Upper lobe of left lung (tissue), 6 donors: Measurements from ENCODE around the gene PTPRR. TPM values are rescaled to one million over a fixed set of nuclear protein-coding genes. Genes with fewer than 3 reads are reported as not detected.

Experiments used
- ATAC-seq, 2 donors: fragments of 200-7000 bp; cut with Tn5 transposase; one replicate each; pipeline ENCODE4 v1.9.1; 2022; ENCODE audit warnings: mild to moderate bottlenecking in 2 of 2, moderate library complexity in 2 of 2; ENCODE audit not compliant: low FRiP score in 2 of 2
- DNase-seq, 2 donors: peaks; one replicate each; pipeline ENCODE4 v3.0.0-alpha.2; 2019 to 2020
- H3K27ac ChIP-seq, 4 donors: fragments of 200-600 bp; sonication (generic); one replicate each; pipeline ENCODE4 v1.5.1; 2016 to 2019
- H3K27me3 ChIP-seq, 4 donors: fragments of 200-600 bp; sonication (generic); one replicate each; pipeline ENCODE4 v1.5.1; 2017 to 2019
- H3K36me3 ChIP-seq, 4 donors: fragments of 200-600 bp; sonication (generic); one replicate each; pipeline ENCODE4 v1.5.1; 2016 to 2019
- H3K4me1 ChIP-seq, 4 donors: fragments of 200-600 bp; sonication (generic); one replicate each; pipeline ENCODE4 v1.5.1; 2018 to 2019
- H3K4me3 ChIP-seq, 4 donors: fragments of 200-600 bp; sonication (generic); one replicate each; pipeline ENCODE4 v1.5.1; 2017 to 2019; ENCODE audit warnings: mild to moderate bottlenecking in 2 of 4, moderate library complexity in 1 of 4
- H3K9me3 ChIP-seq, 4 donors: fragments of 200-600 bp; sonication (generic); one replicate each; pipeline ENCODE4 v1.5.1; 2018 to 2019
- EP300 ChIP-seq, 4 donors: sonication (generic); formaldehyde crosslinking; IDR thresholded peaks; one replicate each; pipeline ENCODE4 v1.5.1; 2017; ENCODE audit warnings: antibody characterized with exemption in 4 of 4, control low read depth in 2 of 4
- POLR2A ChIP-seq, 4 donors: fragments of 450-650 bp; IDR thresholded peaks; one replicate each; pipeline ENCODE4 v1.5.1; 2016 to 2017; ENCODE audit warnings: antibody characterized with exemption in 4 of 4, mild to moderate bottlenecking in 2 of 4
- POLR2AphosphoS5 ChIP-seq, 2 donors: sonication (generic); formaldehyde crosslinking; IDR thresholded peaks; one replicate each; pipeline ENCODE4 v1.5.1; 2017; ENCODE audit warnings: antibody characterized with exemption in 2 of 2
- WGBS, 2 donors: methylation state at CpG; one replicate each; pipeline ENCODE4 v1.1.5; 2017 to 2018; 5-methylcytosine and 5-hydroxymethylcytosine counted together
- total RNA-seq, 6 donors: library from RNA; depleted of rRNA in 4 of 6; stranded (reverse); fragments of >200 nt in 4 of 6; gene quantifications; one replicate each; pipeline versions ENCODE4 v1.1.0 to v1.2.1, GENCODE V29; 2016 to 2021
- TF ChIP-seq, protein P1 (sequence below), 6 experiments: fragments of 450-650 bp in 4 of 6; fragments of 200-600 bp in 2 of 6; sonication (generic) in 2 of 6; IDR thresholded peaks; one replicate each; pipeline ENCODE4 v1.5.1; 2016 to 2019; ENCODE audit warnings: antibody characterized with exemption in 6 of 6
- donor health status: DM: no; HTN: no; CAD: no; lungs with moderate emphysema.
- donor health status: DM: no; HTN: yes; CAD: no; lungs with severe emphysema.

Gene PTPRR
- total RNA-seq, 6 donors from 2014 or later = 0.30 to 2.7 (median 0.79) TPM; not detected in 1

DNA sequence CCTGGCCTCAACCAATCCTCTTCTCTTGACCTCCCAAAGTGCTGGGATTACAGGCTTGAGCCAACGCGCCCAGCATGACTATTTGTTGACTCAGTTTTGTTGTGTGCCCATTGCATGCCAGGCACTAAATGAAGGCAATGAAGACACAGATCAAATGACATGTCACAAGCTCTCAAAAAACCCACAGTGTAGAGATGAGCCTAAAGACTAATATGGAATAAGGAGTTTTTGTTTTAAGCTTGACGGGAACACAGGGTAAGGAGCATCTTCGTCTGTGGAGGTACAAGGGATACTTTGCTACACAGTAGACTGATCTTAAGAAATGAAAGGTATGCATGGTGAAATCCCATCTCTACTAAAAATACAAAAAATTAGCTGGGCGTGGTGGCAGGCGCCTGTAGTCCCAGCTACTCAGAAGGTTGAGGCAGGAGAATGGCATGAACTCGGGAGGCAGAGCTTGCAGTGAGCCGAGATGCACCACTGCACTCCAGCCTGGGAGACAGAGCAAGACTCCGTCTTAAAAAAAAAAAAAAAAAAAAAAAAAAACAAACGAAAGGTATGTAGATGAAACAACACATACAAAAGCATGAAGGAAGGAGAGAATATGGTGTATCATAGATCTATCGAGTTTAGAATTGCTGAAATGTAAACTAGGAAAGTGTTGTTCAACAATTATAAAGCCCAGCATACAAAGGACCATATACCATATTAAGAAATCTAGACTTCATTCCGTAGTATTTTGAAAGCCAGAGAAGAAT lies 161.2 kb downstream of the PTPRR start:
- no peak for DNase-seq
- 90 to 94% methylated on average over 12 of the region's 12 CpGs for WGBS, 2 donors
- no peaks in the 10 kb centered on the region for H3K4me1 ChIP-seq
- H3K27me3 ChIP-seq = no peaks in the 10 kb centered on the region
- H3K36me3 ChIP-seq = no peaks in the 10 kb centered on the region
- ATAC-seq = no peak
- H3K27ac ChIP-seq = no peak overlapping the region
- no peak overlapping the region for H3K4me3 ChIP-seq
- TF ChIP-seq, protein P1, sequence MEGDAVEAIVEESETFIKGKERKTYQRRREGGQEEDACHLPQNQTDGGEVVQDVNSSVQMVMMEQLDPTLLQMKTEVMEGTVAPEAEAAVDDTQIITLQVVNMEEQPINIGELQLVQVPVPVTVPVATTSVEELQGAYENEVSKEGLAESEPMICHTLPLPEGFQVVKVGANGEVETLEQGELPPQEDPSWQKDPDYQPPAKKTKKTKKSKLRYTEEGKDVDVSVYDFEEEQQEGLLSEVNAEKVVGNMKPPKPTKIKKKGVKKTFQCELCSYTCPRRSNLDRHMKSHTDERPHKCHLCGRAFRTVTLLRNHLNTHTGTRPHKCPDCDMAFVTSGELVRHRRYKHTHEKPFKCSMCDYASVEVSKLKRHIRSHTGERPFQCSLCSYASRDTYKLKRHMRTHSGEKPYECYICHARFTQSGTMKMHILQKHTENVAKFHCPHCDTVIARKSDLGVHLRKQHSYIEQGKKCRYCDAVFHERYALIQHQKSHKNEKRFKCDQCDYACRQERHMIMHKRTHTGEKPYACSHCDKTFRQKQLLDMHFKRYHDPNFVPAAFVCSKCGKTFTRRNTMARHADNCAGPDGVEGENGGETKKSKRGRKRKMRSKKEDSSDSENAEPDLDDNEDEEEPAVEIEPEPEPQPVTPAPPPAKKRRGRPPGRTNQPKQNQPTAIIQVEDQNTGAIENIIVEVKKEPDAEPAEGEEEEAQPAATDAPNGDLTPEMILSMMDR (IDR thresholded peaks at IDR 0.05) = no peak
- TF ChIP-seq POLR2AphosphoS5 (IDR thresholded peaks at IDR 0.05) (no peak), POLR2A (IDR thresholded peaks at IDR 0.05) (no peak), EP300 (IDR thresholded peaks at IDR 0.05) (no peak)
- no peaks in the 10 kb centered on the region for H3K9me3 ChIP-seq

DNA sequence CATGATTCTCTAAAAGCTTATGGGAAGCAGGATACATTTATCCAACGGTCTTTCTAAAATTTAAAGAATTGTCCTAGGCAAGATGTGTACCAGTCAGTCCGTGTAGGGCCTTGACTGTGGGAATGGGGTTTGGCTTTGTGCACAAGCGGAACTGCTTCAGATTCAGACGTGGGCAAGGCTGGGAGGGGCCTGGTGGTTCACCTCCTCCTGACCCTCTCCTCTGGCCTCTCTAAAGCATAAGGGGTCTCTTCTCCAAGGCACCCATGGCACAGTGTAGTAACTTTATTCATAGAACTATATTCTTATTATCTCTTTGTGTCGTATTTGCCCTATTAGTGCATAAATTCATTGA lies 162.1 kb downstream of the PTPRR start:
- ATAC-seq (no peak), DNase-seq (no peak)
- Histone ChIP-seq H3K27ac (no peak overlapping the region), H3K36me3 (no peaks in the 10 kb centered on the region), H3K9me3 (no peaks in the 10 kb centered on the region), H3K4me1 (no peaks in the 10 kb centered on the region), H3K4me3 (no peak overlapping the region), H3K27me3 (no peaks in the 10 kb centered on the region)
- WGBS, 2 donors = 90% methylated on average over 5 of the region's 5 CpGs
- TF ChIP-seq POLR2A (IDR thresholded peaks at IDR 0.05) (no peak), POLR2AphosphoS5 (IDR thresholded peaks at IDR 0.05) (no peak), EP300 (IDR thresholded peaks at IDR 0.05) (no peak)
- TF ChIP-seq, protein P1 (IDR thresholded peaks at IDR 0.05) = no peak

DNA sequence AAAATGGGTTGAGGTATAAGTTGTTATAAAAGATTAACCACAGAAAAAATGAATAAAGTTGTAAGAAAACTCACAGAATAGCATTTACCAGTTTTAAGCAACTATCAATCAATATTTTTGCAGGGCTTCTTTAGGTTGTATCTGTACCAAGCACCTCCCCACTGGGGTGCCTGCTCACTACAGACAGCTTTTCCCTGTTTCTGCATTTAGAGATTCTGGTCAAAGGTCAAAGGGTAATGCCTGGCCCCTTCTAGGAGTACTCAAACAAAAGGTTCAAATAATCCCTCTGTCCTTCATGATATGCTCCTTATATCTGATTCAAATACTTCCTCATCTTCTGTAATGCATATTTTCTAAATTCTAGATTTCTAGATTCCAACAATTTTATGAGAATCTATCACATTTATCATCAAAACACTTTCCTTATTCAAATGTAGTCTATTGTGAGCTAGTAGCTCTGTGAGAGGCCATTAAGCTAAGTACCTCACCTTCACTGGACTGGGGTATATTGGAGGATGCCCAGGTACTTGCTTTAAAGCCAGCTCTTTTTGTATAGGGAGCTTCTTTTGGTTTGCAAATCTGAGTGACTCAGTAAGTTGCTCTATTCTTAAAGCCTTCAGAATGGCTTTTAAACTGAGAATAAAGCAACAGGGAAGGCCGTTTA lies 162.6 kb downstream of the PTPRR start:
- DNase-seq = no peak
- no peaks in the 10 kb centered on the region for H3K36me3 ChIP-seq
- no peaks in the 10 kb centered on the region for H3K9me3 ChIP-seq
- no peak overlapping the region for H3K4me3 ChIP-seq
- WGBS, 2 donors = 85 to 92% methylated on average over 1 of the region's 1 CpG
- no peak overlapping the region for H3K27ac ChIP-seq
- H3K27me3 ChIP-seq = no peaks in the 10 kb centered on the region
- TF ChIP-seq EP300 (IDR thresholded peaks at IDR 0.05) = no peak
- TF ChIP-seq POLR2AphosphoS5 (IDR thresholded peaks at IDR 0.05) = no peak
- TF ChIP-seq POLR2A (IDR thresholded peaks at IDR 0.05) = no peak
- TF ChIP-seq, protein P1 (IDR thresholded peaks at IDR 0.05) = no peak
- ATAC-seq = no peak
- H3K4me1 ChIP-seq = no peaks in the 10 kb centered on the region

DNA sequence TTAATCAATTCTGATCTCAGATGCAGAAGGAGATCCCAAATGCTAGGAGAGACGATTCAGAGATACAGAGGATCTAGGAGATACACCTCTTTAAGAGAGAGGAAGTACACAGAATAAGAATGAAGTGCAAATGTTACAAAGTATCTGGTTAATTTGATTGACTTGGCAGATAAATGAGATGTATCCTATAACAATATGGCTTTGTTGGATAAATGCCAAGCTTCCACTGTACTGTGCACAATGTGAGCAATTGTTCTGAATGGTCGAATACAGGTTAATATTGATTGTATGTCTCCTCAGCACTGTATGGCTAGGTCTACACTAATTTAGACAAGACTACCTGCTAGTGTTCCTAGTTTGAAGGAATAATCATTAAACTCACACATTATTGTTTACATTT lies 163.7 kb downstream of the PTPRR start:
- no peaks in the 10 kb centered on the region for H3K9me3 ChIP-seq
- no peak overlapping the region for H3K27ac ChIP-seq
- TF ChIP-seq POLR2AphosphoS5 (IDR thresholded peaks at IDR 0.05) = no peak
- no peaks in the 10 kb centered on the region for H3K4me1 ChIP-seq
- DNase-seq = no peak
- H3K27me3 ChIP-seq = no peaks in the 10 kb centered on the region
- no peak overlapping the region for H3K4me3 ChIP-seq
- H3K36me3 ChIP-seq = no peaks in the 10 kb centered on the region
- 46 to 51% methylated on average over 2 of the region's 2 CpGs for WGBS, 2 donors
- no peak for ATAC-seq

DNA sequence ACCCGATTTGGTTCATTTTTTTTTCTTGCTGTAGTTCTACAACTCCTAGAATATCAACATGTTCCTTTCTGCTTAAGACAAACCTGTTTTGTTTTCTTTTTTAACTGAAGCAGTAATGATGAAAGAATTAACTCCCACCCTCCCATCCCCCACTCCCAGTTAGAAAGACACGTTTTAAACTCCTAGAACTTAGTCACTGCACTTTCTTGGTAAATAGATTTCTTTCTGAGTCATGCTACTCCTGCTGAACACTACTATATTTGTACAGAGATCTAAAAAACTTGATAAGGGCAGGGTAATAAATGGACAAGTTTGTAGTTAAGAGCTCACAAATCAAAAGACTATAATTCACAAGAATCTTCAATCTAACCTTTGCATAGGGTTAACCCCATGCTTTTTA lies 164.4 kb downstream of the PTPRR start:
- no peak overlapping the region for H3K27ac ChIP-seq
- ATAC-seq = no peak

More for the DNA sequence above, 164.4 kb downstream of the PTPRR start:
- H3K4me3 ChIP-seq = no peak overlapping the region
- no peak for DNase-seq
- H3K36me3 ChIP-seq = no peaks in the 10 kb centered on the region
- H3K9me3 ChIP-seq = no peaks in the 10 kb centered on the region
- TF ChIP-seq POLR2A (IDR thresholded peaks at IDR 0.05) (no peak), EP300 (IDR thresholded peaks at IDR 0.05) (no peak), POLR2AphosphoS5 (IDR thresholded peaks at IDR 0.05) (no peak)
- TF ChIP-seq, protein P1 (IDR thresholded peaks at IDR 0.05) = no peak
- H3K4me1 ChIP-seq = no peaks in the 10 kb centered on the region
- WGBS, 2 donors = 27 to 42% methylated on average over 2 of the region's 2 CpGs
- H3K27me3 ChIP-seq = no peaks in the 10 kb centered on the region
